Stomach (tissue), 9 donors: Measurements from ENCODE around the gene TMEM164. TPM values are rescaled to one million over a fixed set of nuclear protein-coding genes. Genes with fewer than 3 reads are reported as not detected.

Source experiments
- DNase-seq, 2 donors: peaks; one replicate each; pipeline versions ENCODE4 v3.0.0 to v3.0.0-alpha.2; 2013 to 2019
- H3K27ac ChIP-seq, 5 donors: fragments of 200-600 bp in 4 of 5; sonication (generic) in 4 of 5; one replicate each; pipeline ENCODE4 v1.5.1; 2013 to 2019; ENCODE audit warnings: mild to moderate bottlenecking in 1 of 5, moderate library complexity in 1 of 5
- H3K27me3 ChIP-seq, 3 donors: fragments of 200-600 bp; sonication (generic); one replicate each; pipeline ENCODE4 v1.5.1; 2017 to 2019; ENCODE audit warnings: mixed run types in 1 of 3
- H3K36me3 ChIP-seq, 4 donors: fragments of 200-600 bp; sonication (generic); 1 replicate in 3 of 4; 2 replicates in 1 of 4; pipeline ENCODE4 v1.5.1; 2016 to 2019
- H3K4me1 ChIP-seq, 4 donors: fragments of 200-600 bp; sonication (generic); one replicate each; pipeline ENCODE4 v1.5.1; 2016 to 2019
- H3K4me3 ChIP-seq, 4 donors: fragments of 200-600 bp; sonication (generic) in 3 of 4; one replicate each; pipeline ENCODE4 v1.5.1; 2016 to 2019; ENCODE audit warnings: mild to moderate bottlenecking in 1 of 4
- H3K9me3 ChIP-seq, 4 donors: fragments of 200-600 bp; sonication (generic); one replicate each; pipeline ENCODE4 v1.5.1; 2016 to 2019
- CTCF ChIP-seq, 7 experiments: fragments of 450-650 bp in 4 of 7; fragments of 200-600 bp in 3 of 7; sonication (generic) in 3 of 7; IDR thresholded peaks; one replicate each; pipeline ENCODE4 v1.5.1; 2016 to 2019; ENCODE audit warnings: antibody characterized with exemption in 7 of 7, control low read depth in 2 of 7, mild to moderate bottlenecking in 1 of 7
- EP300 ChIP-seq: sonication (generic); formaldehyde crosslinking; IDR thresholded peaks from one replicate; pipeline ENCODE4 v1.6.1; 2017; ENCODE audit warnings: antibody characterized with exemption
- POLR2A ChIP-seq, 4 donors: fragments of 450-650 bp; IDR thresholded peaks; one replicate each; pipeline ENCODE4 v1.6.1; 2016; ENCODE audit warnings: antibody characterized with exemption in 4 of 4, control low read depth in 2 of 4, mild to moderate bottlenecking in 1 of 4, moderate library complexity in 1 of 4
- POLR2AphosphoS5 ChIP-seq, 3 donors: sonication (generic); formaldehyde crosslinking; IDR thresholded peaks; one replicate each; pipeline ENCODE4 v1.6.1; 2016; ENCODE audit warnings: antibody characterized with exemption in 3 of 3
- WGBS, 5 donors: extraction: QIAGEN DNeasy Blood & Tissue Kit in 3 of 5; methylation state at CpG; one replicate each; pipeline versions ENCODE4 v1.1.5 to v1.1.7; 2013 to 2018; 5-methylcytosine and 5-hydroxymethylcytosine counted together
- intact Hi-C: fragments of 100-400 bp; cut with DNase I; formaldehyde crosslinking; loops from one replicate; pipeline ENCODE4 v1.15.1; 2023; ENCODE audit warnings: low total_unique reads
- polyA plus RNA-seq, 3 donors: library from polyadenylated mRNA; stranded (reverse); fragments of 200-250 nt; gene quantifications; one replicate each; pipeline ENCODE4 v1.2.3, GENCODE V29; 2013
- total RNA-seq, 5 donors: library from RNA; depleted of rRNA; stranded (reverse); fragments of >200 nt; gene quantifications; one replicate each; pipeline versions ENCODE4 v1.1.0 to v1.2.3, GENCODE V29; 2014 to 2016
- donor health status: healthy with polysubstance abuse.
- donor health status: Bipolar disorder and iron deficiency.
- donor health status: healthy.

TMEM164 gene
- total and polyA plus RNA-seq, 8 donors, result 4.9 to 29.7 (median 11.6) TPM

- H3K4me3 ChIP-seq, result no peak overlapping the region
- H3K36me3 ChIP-seq, result no peaks in the 10 kb centered on the region
- no peak overlapping the region for H3K27ac ChIP-seq
- intact Hi-C loops, result no loop called here
- TF ChIP-seq POLR2A (IDR thresholded peaks at IDR 0.05), result no peak
- TF ChIP-seq POLR2AphosphoS5 (IDR thresholded peaks at IDR 0.05), result no peak
- TF ChIP-seq EP300, result no peak
- TF ChIP-seq CTCF (IDR thresholded peaks at IDR 0.05), result no peak
- H3K9me3 ChIP-seq, result no peaks in the 10 kb centered on the region
- no peak for DNase-seq
- peaks cover 0 to 19% (median 0%) of the 10 kb centered on the region in 4 donors for H3K4me1 ChIP-seq
- H3K27me3 ChIP-seq, result no peaks in the 10 kb centered on the region
- 92 to 100% (median 97%) methylated on average over 1 of the region's 1 CpG for WGBS, 5 donors
Measured at GRCh38 chrX:110046971-110047370, 44.1 kb downstream of the TMEM164 start.

- peaks cover 0 to 13% (median 0%) of the 10 kb centered on the region in 4 donors for H3K4me1 ChIP-seq
- no peaks in the 10 kb centered on the region for H3K27me3 ChIP-seq
- no peak for DNase-seq
- no peak overlapping the region for H3K4me3 ChIP-seq
- no peak for TF ChIP-seq CTCF (IDR thresholded peaks at IDR 0.05)
- TF ChIP-seq POLR2A (IDR thresholded peaks at IDR 0.05), result no peak
- TF ChIP-seq EP300, result no peak
- no peak for TF ChIP-seq POLR2AphosphoS5 (IDR thresholded peaks at IDR 0.05)
- intact Hi-C loops, result no loop called here
- WGBS, 5 donors, result 33 to 52% (median 39%) methylated on average over 1 of the region's 1 CpG
- H3K27ac ChIP-seq, result no peak overlapping the region
- H3K36me3 ChIP-seq, result peaks cover 0 to 3% (median 0%) of the 10 kb centered on the region in 4 donors
- H3K9me3 ChIP-seq, result no peaks in the 10 kb centered on the region
Measured at GRCh38 chrX:110049096-110049495, 46.2 kb downstream of the TMEM164 start.

GRCh38 chrX:110050386-110050785 lies 47.5 kb downstream of the TMEM164 start:
- H3K27me3 ChIP-seq, result no peaks in the 10 kb centered on the region
- intact Hi-C loops, result no loop called here

GRCh38 chrX:110050901-110051300 lies 48.0 kb downstream of the TMEM164 start:
- intact Hi-C loops, result no loop called here
- Histone ChIP-seq H3K9me3 (no peaks in the 10 kb centered on the region), H3K4me3 (no peak overlapping the region), H3K36me3 (peaks cover 0 to 6% (median 0%) of the 10 kb centered on the region in 4 donors), H3K27me3 (no peaks in the 10 kb centered on the region), H3K27ac (no peak overlapping the region), H3K4me1 (peaks cover 0 to 5% (median 0%) of the 10 kb centered on the region in 4 donors)
- TF ChIP-seq POLR2A (IDR thresholded peaks at IDR 0.05), result no peak
- 74 to 94% (median 86%) methylated on average over 2 of the region's 2 CpGs for WGBS, 5 donors
- no peak for DNase-seq

More at GRCh38 chrX:110050386-110050785, 47.5 kb downstream of the TMEM164 start:
- TF ChIP-seq POLR2A (IDR thresholded peaks at IDR 0.05), result no peak
- no peak for TF ChIP-seq CTCF (IDR thresholded peaks at IDR 0.05)
- no peak for TF ChIP-seq POLR2AphosphoS5 (IDR thresholded peaks at IDR 0.05)
- TF ChIP-seq EP300, result no peak
- Histone ChIP-seq H3K36me3 (peaks cover 0 to 6% (median 0%) of the 10 kb centered on the region in 4 donors), H3K27ac (no peak overlapping the region), H3K4me1 (peaks cover 0 to 10% (median 0%) of the 10 kb centered on the region in 4 donors), H3K4me3 (no peak overlapping the region), H3K9me3 (no peaks in the 10 kb centered on the region)
- 53 to 93% (median 83%) methylated on average over 2 of the region's 2 CpGs for WGBS, 5 donors
- DNase-seq, result no peak

- Histone ChIP-seq H3K9me3 (no peaks in the 10 kb centered on the region), H3K4me1 (no peaks in the 10 kb centered on the region), H3K27ac (no peak overlapping the region), H3K36me3 (peaks cover 0 to 6% (median 0%) of the 10 kb centered on the region in 4 donors), H3K4me3 (no peak overlapping the region), H3K27me3 (no peaks in the 10 kb centered on the region)
- no peak for TF ChIP-seq EP300
- TF ChIP-seq CTCF (IDR thresholded peaks at IDR 0.05), result no peak
- TF ChIP-seq POLR2A (IDR thresholded peaks at IDR 0.05), result no peak
- TF ChIP-seq POLR2AphosphoS5 (IDR thresholded peaks at IDR 0.05), result no peak
- DNase-seq, result no peak
- 69 to 95% (median 87%) methylated on average over 2 of the region's 2 CpGs for WGBS, 5 donors
- intact Hi-C loops, result no loop called here
Measured at GRCh38 chrX:110051559-110051958, 48.6 kb downstream of the TMEM164 start.
